Measurements from ENCODE around the gene TRNT1. TPM values are rescaled to one million over a fixed set of nuclear protein-coding genes. Genes with fewer than 3 reads are reported as not detected.

TRNT1 gene
- total RNA-seq, 1 experiment from 2014 or later = 22.8 TPM

DNA sequence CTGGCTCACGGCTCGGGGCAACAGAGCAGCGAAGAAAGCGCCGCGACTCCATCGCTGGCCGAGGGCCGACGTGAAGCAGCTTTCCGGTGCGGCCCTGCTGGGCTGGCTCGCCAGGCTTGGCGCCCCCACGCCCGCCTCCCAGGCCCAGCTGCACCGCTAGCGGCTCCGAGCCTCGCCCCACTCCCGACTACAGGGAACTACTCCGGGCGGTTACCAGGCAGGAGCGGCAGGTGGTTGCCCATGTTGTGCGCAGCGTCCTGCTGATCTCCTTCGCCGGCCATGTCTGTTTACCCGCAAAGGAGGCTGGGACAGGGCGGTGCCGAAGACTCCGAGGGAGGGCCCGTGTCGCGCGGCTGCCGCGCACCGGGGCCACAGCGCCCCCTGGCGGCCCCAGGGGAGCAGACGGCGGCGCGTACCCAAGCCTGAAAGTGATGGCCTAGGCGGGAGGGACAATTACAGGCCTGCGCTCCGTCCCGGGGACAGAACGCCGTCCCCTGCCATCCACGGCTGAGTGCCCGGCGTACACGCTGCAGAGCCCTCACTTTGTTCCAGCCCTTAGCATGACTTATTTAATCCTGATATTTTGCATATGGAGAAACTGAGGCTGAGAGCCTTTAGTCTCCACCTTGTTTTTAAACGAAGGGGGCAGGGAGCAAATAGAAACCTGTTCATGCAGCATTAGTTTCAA, 52.8 kb downstream of the TRNT1 start, which contains the start of gene CRBN:
CRBN (minus strand) TSS at position 285 of the 688 bp plus-strand sequence; CDS start at position 281, 4 bp downstream.
- no peaks in the 10 kb centered on the region for H3K27me3 ChIP-seq (ENCODE audit: control insufficient read depth, insufficient read depth, low read length)
- no TSS peak for BruUV-seq (replicated peaks)
- ATAC-seq (peak; percentile 99), DNase-seq (ENCODE audit: low read depth, low spot score) (no peak)
- H3K9me3 ChIP-seq (ENCODE audit: control insufficient read depth, insufficient read depth, low read depth, low read length) = no peaks in the 10 kb centered on the region
- POLR2A ChIA-PET = no interaction called here
- intact Hi-C loops (cut with micrococcal nuclease; ENCODE audit: unreplicated experiment) (no loop called here), in situ Hi-C loops (cut with HindIII; ENCODE audit: low pct_unique_long_range_greater_than_20kb, low sequenced_read_pairs) (no loop called here)
- peak within 1 kb of the TSS; percentile 66; the same call in 1 of the 2 replicates for H3K27ac ChIP-seq (ENCODE audit: low read length)
- CTCF ChIA-PET = interaction anchor here (0.6 kb wide), 1 partner anchor 169 kb away, joined by 3 read pairs; no protein-coding TSS in a partner anchor
- peaks cover 8% of the 10 kb centered on the region for H3K4me1 ChIP-seq (ENCODE audit: control insufficient read depth, insufficient read depth, low read length)
- H3K4me3 ChIP-seq (ENCODE audit: low read depth in 2 of 2, low read length in 2 of 2) = peak within 1 kb of the TSS; percentile 76 to 92
- no peaks in the 10 kb centered on the region for H3K36me3 ChIP-seq (ENCODE audit: control insufficient read depth, insufficient read depth, low read length)
- TF ChIP-seq SIN3A (IDR thresholded peaks at IDR 0.05; ENCODE audit: borderline replicate concordance, insufficient read depth, low read depth, low read length) (no peak), TCF7L2 (IDR thresholded peaks at IDR 0.05; ENCODE audit: low read depth, low read length) (no peak), POLR2AphosphoS5 (IDR thresholded peaks at IDR 0.05; ENCODE audit: low read depth, low read length) (peak; percentile 61)
- TF ChIP-seq, protein P1, sequence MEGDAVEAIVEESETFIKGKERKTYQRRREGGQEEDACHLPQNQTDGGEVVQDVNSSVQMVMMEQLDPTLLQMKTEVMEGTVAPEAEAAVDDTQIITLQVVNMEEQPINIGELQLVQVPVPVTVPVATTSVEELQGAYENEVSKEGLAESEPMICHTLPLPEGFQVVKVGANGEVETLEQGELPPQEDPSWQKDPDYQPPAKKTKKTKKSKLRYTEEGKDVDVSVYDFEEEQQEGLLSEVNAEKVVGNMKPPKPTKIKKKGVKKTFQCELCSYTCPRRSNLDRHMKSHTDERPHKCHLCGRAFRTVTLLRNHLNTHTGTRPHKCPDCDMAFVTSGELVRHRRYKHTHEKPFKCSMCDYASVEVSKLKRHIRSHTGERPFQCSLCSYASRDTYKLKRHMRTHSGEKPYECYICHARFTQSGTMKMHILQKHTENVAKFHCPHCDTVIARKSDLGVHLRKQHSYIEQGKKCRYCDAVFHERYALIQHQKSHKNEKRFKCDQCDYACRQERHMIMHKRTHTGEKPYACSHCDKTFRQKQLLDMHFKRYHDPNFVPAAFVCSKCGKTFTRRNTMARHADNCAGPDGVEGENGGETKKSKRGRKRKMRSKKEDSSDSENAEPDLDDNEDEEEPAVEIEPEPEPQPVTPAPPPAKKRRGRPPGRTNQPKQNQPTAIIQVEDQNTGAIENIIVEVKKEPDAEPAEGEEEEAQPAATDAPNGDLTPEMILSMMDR (IDR thresholded peaks at IDR 0.05) = peak; percentile 95
- TF ChIP-seq, protein P2, sequence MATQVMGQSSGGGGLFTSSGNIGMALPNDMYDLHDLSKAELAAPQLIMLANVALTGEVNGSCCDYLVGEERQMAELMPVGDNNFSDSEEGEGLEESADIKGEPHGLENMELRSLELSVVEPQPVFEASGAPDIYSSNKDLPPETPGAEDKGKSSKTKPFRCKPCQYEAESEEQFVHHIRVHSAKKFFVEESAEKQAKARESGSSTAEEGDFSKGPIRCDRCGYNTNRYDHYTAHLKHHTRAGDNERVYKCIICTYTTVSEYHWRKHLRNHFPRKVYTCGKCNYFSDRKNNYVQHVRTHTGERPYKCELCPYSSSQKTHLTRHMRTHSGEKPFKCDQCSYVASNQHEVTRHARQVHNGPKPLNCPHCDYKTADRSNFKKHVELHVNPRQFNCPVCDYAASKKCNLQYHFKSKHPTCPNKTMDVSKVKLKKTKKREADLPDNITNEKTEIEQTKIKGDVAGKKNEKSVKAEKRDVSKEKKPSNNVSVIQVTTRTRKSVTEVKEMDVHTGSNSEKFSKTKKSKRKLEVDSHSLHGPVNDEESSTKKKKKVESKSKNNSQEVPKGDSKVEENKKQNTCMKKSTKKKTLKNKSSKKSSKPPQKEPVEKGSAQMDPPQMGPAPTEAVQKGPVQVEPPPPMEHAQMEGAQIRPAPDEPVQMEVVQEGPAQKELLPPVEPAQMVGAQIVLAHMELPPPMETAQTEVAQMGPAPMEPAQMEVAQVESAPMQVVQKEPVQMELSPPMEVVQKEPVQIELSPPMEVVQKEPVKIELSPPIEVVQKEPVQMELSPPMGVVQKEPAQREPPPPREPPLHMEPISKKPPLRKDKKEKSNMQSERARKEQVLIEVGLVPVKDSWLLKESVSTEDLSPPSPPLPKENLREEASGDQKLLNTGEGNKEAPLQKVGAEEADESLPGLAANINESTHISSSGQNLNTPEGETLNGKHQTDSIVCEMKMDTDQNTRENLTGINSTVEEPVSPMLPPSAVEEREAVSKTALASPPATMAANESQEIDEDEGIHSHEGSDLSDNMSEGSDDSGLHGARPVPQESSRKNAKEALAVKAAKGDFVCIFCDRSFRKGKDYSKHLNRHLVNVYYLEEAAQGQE (IDR thresholded peaks at IDR 0.05; ENCODE audit: insufficient read depth in 1 of 2, low read depth in 2 of 2, low read length in 1 of 2) = no peak

DNA sequence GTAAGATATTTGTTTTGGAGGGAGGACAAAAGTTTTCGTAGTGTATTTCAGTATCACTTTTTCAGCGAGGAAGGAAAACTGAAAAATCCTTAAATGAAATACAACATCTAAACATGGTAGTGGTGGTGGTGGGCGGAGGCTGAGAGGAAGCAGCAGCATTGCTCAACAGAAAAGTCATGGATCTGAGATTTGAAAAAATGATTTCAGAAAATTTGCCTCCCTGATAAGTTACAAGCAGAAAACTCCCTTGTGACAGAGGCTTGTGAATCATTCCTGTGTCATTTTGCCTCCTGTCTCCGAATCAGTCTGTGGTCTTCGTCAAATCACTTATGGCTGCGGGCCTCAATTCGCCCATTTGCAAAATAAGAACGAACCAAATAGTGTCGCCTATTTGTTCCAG, 53.7 kb downstream of the TRNT1 start:
- BruUV-seq (replicated peaks) = no TSS peak
- H3K4me3 ChIP-seq (ENCODE audit: low read depth in 2 of 2, low read length in 2 of 2) = no peak overlapping the region
- intact Hi-C loops (cut with micrococcal nuclease; ENCODE audit: unreplicated experiment) = no loop called here
- H3K4me1 ChIP-seq (ENCODE audit: control insufficient read depth, insufficient read depth, low read length) = peaks cover 8% of the 10 kb centered on the region
- TF ChIP-seq POLR2AphosphoS5 (IDR thresholded peaks at IDR 0.05; ENCODE audit: low read depth, low read length) (no peak), TCF7L2 (IDR thresholded peaks at IDR 0.05; ENCODE audit: low read depth, low read length) (no peak), SIN3A (IDR thresholded peaks at IDR 0.05; ENCODE audit: borderline replicate concordance, insufficient read depth, low read depth, low read length) (no peak)
- TF ChIP-seq, protein P2 (IDR thresholded peaks at IDR 0.05; ENCODE audit: insufficient read depth in 1 of 2, low read depth in 2 of 2, low read length in 1 of 2) = no peak
- TF ChIP-seq, protein P1 (IDR thresholded peaks at IDR 0.05) = no peak
- ChIA-PET POLR2A (no interaction called here), CTCF (no interaction called here)
- H3K27me3 ChIP-seq (ENCODE audit: control insufficient read depth, insufficient read depth, low read length) = no peaks in the 10 kb centered on the region
- no peaks in the 10 kb centered on the region for H3K36me3 ChIP-seq (ENCODE audit: control insufficient read depth, insufficient read depth, low read length)
- in situ Hi-C loops (cut with HindIII; ENCODE audit: low pct_unique_long_range_greater_than_20kb, low sequenced_read_pairs) = no loop called here
- ATAC-seq (no peak), DNase-seq (ENCODE audit: low read depth, low spot score) (no peak)
- no peaks in the 10 kb centered on the region for H3K9me3 ChIP-seq (ENCODE audit: control insufficient read depth, insufficient read depth, low read depth, low read length)
- H3K27ac ChIP-seq (ENCODE audit: low read length) = no peak overlapping the region

Data from Panc1 (cell line).